COLO668 (cell line): Measurements from ENCODE around the gene YKT6.
"Not testable (repeated sequence)": the region's sequence is repeated elsewhere in the genome, so short reads cannot be mapped to it uniquely, and the experiment has no call there.

Experiments
- DNase-seq: peaks from one replicate; lab custom pipeline; 2025; ENCODE audit not compliant: unreplicated experiment; lab: John Stamatoyannopoulos, UW

The YKT6 gene

DNA sequence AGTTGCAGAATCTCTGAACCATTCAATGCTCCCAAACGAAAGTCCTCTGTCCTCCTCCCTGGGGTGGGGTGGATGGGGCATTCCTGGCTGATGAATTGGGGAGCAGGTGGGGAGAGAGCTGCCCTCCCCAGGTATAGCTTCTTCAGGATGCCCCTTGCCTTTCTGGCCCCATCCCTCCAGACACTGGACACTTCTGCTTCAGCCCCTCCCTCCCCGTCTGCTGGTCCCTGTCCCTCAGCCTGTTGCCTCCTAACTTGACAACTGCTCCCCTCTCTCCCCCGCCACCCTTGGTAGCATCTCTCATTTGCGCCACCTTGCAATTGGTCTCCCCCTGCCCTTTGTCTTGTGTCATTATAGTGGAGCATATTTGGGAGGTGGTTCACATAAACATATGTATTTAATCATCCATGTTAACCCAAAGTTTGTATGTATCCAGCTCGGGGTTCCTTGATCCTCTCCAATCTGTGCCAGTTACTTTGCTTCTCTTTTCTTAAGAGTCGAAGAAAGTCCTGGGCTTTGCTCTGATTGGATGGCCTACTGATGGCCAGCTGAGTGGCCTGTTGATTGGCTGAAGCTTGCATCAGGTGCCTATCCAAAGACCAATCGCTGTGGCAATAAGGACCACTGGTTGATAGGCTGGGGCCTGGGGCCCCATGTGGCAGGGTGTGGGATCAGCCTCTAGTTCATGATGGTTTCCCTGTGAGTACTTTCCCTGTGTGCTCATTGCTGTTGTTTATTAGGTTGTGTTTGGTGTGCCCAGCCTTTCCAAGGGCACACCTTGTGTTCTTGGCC is 7.6 kb upstream of the YKT6 start:
- no peak for DNase-seq

DNA sequence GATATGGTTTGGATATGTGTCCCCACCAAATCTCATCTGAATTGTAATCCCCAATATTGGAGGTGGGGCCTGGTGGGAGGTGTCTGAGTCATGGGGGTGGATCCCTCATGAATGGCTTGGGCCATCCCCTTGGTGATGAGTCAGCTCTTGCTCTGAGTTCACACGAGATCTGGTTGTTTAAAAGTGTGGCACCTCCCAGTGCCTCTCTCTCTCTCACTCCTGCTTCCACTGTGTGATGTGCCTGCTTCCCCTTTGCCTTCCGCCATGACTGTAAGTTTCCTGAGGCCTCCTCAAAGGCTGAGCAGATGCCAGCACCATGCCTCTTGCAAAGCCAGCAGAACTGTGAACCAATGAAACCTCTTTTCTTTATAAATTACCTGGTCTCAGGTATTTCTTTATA is 6.7 kb upstream of the YKT6 start:
- no peak for DNase-seq

GRCh38 chr7:44194562-44195145 is 6.1 kb upstream of the YKT6 start:
- DNase-seq, result no peak

DNA sequence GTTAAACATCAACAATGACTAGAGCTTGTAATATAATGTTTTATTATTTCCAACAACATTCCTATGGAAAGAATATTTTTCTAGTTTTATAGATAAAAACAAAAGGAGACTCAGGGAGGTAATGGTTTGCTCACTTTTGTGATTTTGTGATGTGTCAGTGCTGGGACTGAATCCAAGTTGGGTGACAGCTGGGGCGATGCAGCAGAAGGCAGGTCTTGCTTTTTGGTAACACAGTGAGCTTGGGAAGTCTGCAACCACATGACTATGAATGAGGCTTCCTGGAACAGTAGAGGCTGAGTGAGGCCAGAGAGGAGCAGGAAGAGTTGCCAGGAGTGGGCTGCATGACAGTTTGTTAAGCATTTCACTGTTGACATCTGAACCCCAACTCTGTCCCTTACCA is 4.9 kb upstream of the YKT6 start:
- DNase-seq, result no peak

DNA sequence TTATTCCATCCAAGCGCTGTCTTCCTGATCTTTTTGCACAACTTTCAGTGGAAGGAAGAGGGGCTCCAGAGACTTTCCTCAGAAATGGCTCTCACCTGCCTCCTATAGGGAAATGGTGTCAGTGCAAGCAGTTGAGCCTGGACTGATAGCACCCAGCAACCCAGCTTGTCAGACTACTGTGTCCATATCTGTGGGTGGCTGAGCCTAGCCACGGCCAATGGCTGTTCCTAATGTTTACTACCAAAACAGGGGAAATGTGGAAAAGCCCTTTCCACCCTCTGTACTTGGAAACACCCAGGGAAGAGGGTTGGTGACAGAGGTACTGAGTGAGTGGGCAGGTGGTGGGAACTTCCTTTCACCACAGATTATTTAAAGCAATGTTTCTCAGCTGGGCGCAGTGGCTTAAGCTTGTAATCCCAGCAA is 4.3 kb upstream of the YKT6 start:
- DNase-seq, result peak; percentile 43

- DNase-seq, result no peak
Measured at GRCh38 chr7:44197474-44197873, 3.3 kb upstream of the YKT6 start.

DNA sequence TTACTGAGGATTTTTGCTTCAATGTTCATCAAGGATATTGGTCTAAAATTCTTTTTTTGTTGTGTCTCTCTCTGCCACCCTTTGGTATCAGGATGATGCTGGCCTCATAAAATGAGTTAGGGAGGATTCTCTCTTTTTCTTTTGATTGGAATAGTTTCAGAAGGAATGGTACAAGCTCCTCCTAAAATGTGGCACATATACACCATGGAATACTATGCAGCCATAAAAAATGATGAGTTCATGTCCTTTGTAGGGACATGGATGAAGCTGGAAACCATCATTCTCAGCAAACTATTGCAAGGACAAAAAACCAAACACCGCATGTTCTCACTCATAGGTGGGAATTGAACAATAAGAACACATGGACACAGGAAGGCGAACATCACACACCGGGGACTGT is 615 bp upstream of the YKT6 start:
- DNase-seq, result not testable (repeated sequence)

- DNase-seq, result no peak
Measured at GRCh38 chr7:44201813-44202212, 1.0 kb downstream of the YKT6 start.

GRCh38 chr7:44206008-44206407 is 5.2 kb downstream of the YKT6 start:
- no peak for DNase-seq

DNA sequence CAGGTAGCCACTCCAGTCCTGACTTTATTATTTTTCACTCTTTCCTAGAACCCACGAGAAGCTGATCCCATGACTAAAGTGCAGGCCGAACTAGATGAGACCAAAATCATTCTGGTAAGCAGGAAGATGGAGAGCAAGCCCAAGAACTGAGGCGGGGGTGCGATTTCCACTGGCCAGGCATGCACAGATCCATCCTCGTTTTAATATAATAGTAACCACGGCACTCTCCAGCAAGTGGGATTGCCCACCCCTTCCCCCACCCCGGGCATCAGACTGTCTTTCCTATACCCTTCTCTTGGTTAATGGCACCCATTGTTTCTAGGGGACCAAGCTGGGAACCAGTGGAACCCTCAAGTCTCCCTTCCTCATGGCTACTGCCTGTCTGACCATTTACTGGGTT is 7.3 kb downstream of the YKT6 start:
- DNase-seq, result no peak

GRCh38 chr7:44210107-44210506 is 9.3 kb downstream of the YKT6 start:
- no peak for DNase-seq

- no peak for DNase-seq
Measured at GRCh38 chr7:44211126-44211675, 10.4 kb downstream of the YKT6 start.

DNA sequence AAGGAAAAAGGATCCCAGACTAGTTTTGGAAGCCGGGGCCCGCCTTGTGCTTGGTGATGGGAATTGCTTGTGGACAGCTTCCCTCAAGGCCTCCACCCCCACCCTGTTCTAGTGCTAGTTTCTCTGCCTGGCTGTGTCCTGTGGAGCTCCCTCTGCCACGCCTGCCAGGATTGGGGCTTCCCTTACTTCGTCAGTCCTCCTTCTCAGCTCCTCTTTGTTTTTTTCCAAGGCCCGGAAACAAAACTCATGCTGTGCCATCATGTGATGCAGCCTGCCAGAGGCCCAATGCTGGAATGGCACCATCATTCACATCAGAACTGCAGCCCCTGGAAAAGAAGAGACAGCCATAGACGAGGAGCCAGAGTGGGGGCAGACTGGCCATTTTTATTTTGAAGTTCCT is 11.2 kb downstream of the YKT6 start:
- DNase-seq, result no peak

DNA sequence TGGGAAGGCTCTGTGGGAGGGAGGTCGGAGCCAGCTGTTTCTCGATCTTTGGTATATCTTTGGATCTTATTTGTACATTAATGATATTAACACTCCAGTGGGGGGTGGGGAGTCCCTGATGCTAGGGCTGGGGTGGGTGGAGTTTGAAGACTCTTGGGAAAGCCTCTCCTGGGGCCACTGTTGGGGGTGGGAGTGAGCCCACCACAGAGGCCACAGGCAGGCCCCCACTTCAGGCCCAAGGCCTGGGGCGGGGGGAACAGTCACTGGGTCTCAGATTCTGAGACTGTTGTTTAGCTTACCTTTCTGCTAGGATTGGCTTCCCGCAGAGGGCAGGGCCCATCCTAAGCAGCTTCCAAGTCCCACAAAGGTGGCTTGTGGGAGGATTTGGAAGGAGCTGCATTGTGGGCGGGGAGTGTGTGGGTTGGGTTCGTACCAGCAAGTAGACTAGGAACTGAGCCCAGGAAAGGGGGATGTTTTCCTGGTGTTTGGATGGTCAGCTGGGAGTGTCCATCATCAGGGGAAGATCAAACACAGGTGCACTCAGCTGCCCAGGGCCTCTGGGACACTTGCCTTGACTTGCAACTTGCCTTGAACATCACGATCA is 11.9 kb downstream of the YKT6 start:
- DNase-seq, result no peak

- DNase-seq, result no peak
Measured at GRCh38 chr7:44213206-44213876, 12.6 kb downstream of the YKT6 start.

GRCh38 chr7:44213877-44214388 is 13.2 kb downstream of the YKT6 start:
- no peak for DNase-seq

GRCh38 chr7:44215531-44215930 is 14.8 kb downstream of the YKT6 start:
- DNase-seq, result peak; percentile 95

DNA sequence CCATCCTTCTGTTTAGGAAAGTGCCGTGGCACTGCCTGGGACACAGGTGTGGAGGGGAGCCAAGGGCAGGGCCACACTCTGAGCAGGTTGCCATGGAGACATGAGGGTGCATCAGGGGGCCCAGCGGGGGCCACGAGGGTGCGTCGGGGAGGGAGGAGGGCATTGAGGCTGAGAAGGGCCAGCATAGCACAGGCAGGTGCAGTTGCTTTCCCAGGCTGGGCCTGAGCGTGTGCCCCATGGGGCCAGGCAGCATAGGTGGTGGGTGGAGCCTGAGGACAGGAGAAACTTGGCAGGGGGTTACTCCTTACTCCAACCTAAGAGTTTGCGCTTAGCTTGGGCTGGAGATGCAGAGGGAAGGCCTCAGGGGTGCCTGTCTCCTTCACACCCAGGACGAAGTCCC is 15.2 kb downstream of the YKT6 start:
- DNase-seq, result peak; percentile 91

DNA sequence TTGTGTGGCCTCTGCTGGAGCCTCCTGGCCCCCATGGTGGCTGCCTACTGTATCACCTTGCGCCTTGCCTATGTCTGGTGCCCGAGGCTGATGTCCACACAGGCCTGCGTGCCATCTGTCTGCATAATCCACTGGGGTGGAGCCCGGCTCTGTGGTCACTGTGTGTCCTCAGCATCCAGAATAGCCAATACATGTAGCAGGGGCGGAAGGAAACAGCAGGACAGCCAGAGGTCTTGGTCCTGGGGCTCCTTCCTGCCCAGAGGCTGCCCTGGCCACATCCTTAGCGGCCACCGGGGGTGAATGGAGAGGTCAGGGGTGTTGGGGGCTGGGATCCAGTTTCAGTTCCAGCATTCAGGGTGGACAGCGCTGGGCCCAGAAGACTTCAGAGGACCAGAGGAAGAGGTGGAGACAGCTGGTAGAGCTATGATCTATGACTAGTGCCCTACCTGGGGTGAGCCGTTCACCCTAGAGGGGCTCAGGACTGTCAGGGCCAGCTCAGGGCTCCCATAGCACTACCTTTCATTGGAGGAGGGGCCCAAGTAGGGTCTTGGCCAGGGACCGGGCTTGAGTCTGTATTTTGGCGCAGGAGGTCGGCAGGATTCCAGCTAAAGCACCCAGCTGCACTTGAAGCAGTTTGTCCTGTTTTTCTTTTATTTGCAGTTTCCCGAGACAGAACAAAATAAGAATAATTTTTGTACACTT is 15.9 kb downstream of the YKT6 start:
- DNase-seq, result no peak

DNA sequence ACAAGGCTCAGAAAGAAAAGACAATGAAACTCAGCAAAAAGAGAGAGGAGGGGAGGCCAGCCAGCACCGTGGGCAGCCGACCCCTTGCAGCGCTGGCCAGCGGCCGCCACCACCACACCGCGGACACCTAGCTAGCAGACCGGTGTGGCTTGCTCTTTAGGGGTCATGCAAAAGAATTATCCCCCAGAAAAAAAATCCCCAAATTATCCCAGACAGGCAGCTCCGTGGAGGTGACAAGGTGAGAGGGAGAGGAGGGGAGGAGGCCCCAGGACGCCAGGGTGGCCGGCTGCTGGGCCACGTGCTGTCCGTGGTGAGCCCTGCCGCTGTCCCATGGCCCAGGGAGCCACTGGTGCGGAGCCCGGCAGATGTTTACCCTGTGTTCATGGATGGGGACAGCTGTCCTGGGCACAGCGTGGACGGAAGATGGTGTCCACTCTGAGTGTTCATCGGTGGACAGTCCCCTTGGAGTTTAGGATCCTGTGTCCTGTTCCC is 16.5 kb downstream of the YKT6 start:
- DNase-seq, result no peak
